ENCODE data around the gene GPRC5B. TPM values are rescaled to one million over a fixed set of nuclear protein-coding genes. Genes with fewer than 3 reads are reported as not detected.

GPRC5B gene
- total RNA-seq, 1 donor from 2014 or later, result not detected

GRCh38 chr16:19898166-19898565 is 13.5 kb upstream of the GPRC5B start:
- intact Hi-C loops (cut with micrococcal nuclease), result no loop called here

- intact Hi-C loops (cut with micrococcal nuclease), result no loop called here
Observed at GRCh38 chr16:19896951-19897350, 12.3 kb upstream of the GPRC5B start.

GRCh38 chr16:19894586-19894985 is 9.9 kb upstream of the GPRC5B start:
- intact Hi-C loops (cut with micrococcal nuclease), result no loop called here

GRCh38 chr16:19892902-19893301 is 8.3 kb upstream of the GPRC5B start:
- intact Hi-C loops (cut with micrococcal nuclease), result no loop called here

GRCh38 chr16:19890901-19891300 is 6.3 kb upstream of the GPRC5B start:
- intact Hi-C loops (cut with micrococcal nuclease), result no loop called here

- intact Hi-C loops (cut with micrococcal nuclease), result loop anchor here (5.0 kb wide), 1 partner anchor 502 kb away; no protein-coding TSS in a partner anchor
Observed at GRCh38 chr16:19888834-19889233, 4.2 kb upstream of the GPRC5B start.

GRCh38 chr16:19886073-19886941 is 1.7 kb upstream of the GPRC5B start:
- intact Hi-C loops (cut with micrococcal nuclease), result loop anchor here (1.0 to 5.0 kb wide), 5 partner anchors 168 to 499 kb away; partner anchors contain the start of genes IQCK, KNOP1 and VPS35L

GRCh38 chr16:19885451-19886072 is 914 bp upstream of the GPRC5B start:
- intact Hi-C loops (cut with micrococcal nuclease), result loop anchor here (1.0 to 5.0 kb wide), 5 partner anchors 167 to 498 kb away; partner anchors contain the start of genes IQCK, KNOP1 and VPS35L

- intact Hi-C loops (cut with micrococcal nuclease), result no loop called here
Observed at GRCh38 chr16:19883966-19884485, 622 bp downstream of the GPRC5B start.

GRCh38 chr16:19883296-19883965 is 1.2 kb downstream of the GPRC5B start:
- intact Hi-C loops (cut with micrococcal nuclease), result no loop called here

GRCh38 chr16:19882646-19883045 is 2.0 kb downstream of the GPRC5B start:
- intact Hi-C loops (cut with micrococcal nuclease), result no loop called here

- intact Hi-C loops (cut with micrococcal nuclease), result no loop called here
Observed at GRCh38 chr16:19882186-19882585, 2.5 kb downstream of the GPRC5B start.

GRCh38 chr16:19881783-19882182 is 2.9 kb downstream of the GPRC5B start:
- intact Hi-C loops (cut with micrococcal nuclease), result no loop called here

GRCh38 chr16:19881028-19881427 is 3.6 kb downstream of the GPRC5B start:
- intact Hi-C loops (cut with micrococcal nuclease), result no loop called here

- intact Hi-C loops (cut with micrococcal nuclease), result no loop called here
Observed at GRCh38 chr16:19879241-19879792, 5.3 kb downstream of the GPRC5B start.

- intact Hi-C loops (cut with micrococcal nuclease), result no loop called here
Observed at GRCh38 chr16:19878757-19879156, 5.9 kb downstream of the GPRC5B start.

GRCh38 chr16:19876501-19877059 is 8.1 kb downstream of the GPRC5B start:
- intact Hi-C loops (cut with micrococcal nuclease), result no loop called here

GRCh38 chr16:19875900-19876299 is 8.7 kb downstream of the GPRC5B start:
- intact Hi-C loops (cut with micrococcal nuclease), result no loop called here

GRCh38 chr16:19874851-19875546 is 9.6 kb downstream of the GPRC5B start:
- intact Hi-C loops (cut with micrococcal nuclease), result no loop called here

- intact Hi-C loops (cut with micrococcal nuclease), result no loop called here
Observed at GRCh38 chr16:19874026-19874425, 10.6 kb downstream of the GPRC5B start.

All from T-helper 2 cell treated with Interferon-gamma antibody and Interleukin-4, amounts not matched to agents 100 ng/mL and 5 ng/mL, for 36 hours (primary cell).